A549 (cell line): ENCODE results near the gene LIG1. TPM values are rescaled to one million over a fixed set of nuclear protein-coding genes. Genes with fewer than 3 reads are reported as not detected.

ENCODE experiments used
- ATAC-seq, 2 experiments: fragments of 200-7000 bp in 1 of 2; fragments of >200 bp in 1 of 2; cut with Nextera tagmentation in 1 of 2; cut with Tn5 transposase in 1 of 2; 3 replicates each; pipeline versions ENCODE4 v1.8.0 to v1.9.1; 2018 to 2020; ENCODE audit warnings: mild to moderate bottlenecking in 1 of 2, moderate library complexity in 1 of 2
- CTCF ChIA-PET: fragments of 300-600 bp; sonication (Branson Sonifier 250); formaldehyde crosslinking; extraction: SDS; loops from one replicate; lab custom pipeline; 2021; ENCODE audit warnings: antibody characterized with exemption, inconsistent platforms; lab: Yijun Ruan, JAX
- POLR2A ChIA-PET: fragments of 350-600 bp; formaldehyde crosslinking; extraction: SDS; loops from one replicate; lab custom pipeline; 2021; ENCODE audit warnings: antibody characterized with exemption, inconsistent platforms; lab: Yijun Ruan, JAX
- DNase-seq, 2 experiments: peaks; one replicate each; pipeline versions ENCODE4 v3.0.0 to v3.0.0-alpha.2; 2011 to 2016; ENCODE audit warnings: low read depth in 1 of 2, low spot score in 1 of 2
- FAIRE-seq: peaks from 2 replicates; lab custom pipeline; 2011; peaks lifted over from hg19 to GRCh38; lab: Jason Lieb, UNC
- H3K27ac ChIP-seq, 2 experiments: fragments of >200 bp; sonication (Bioruptor Twin); formaldehyde crosslinking; 3 replicates each; pipeline ENCODE4 v1.5.1; 2016 to 2017
- H3K4me1 ChIP-seq: fragments of >200 bp; sonication (Bioruptor Twin); formaldehyde crosslinking; 3 replicates; pipeline ENCODE4 v1.6.1; 2016
- H3K4me2 ChIP-seq: fragments of >200 bp; sonication (Bioruptor Twin); formaldehyde crosslinking; 3 replicates; pipeline ENCODE4 v1.6.1; 2016
- H3K4me3 ChIP-seq: fragments of >200 bp; sonication (Bioruptor Twin); formaldehyde crosslinking; 3 replicates; pipeline ENCODE4 v1.5.1; 2016
- H3K9me3 ChIP-seq: fragments of >200 bp; sonication (Bioruptor Twin); formaldehyde crosslinking; 3 replicates; pipeline ENCODE4 v1.6.1; 2016
- CBX2 ChIP-seq: fragments of 200-600 bp; sonication (generic); IDR thresholded peaks from 2 replicates; pipeline ENCODE4 v1.6.1; 2016; ENCODE audit warnings: low read depth, mild to moderate bottlenecking, borderline replicate concordance
- CHD2 ChIP-seq: fragments of 150-350 bp; IDR thresholded peaks from 2 replicates; pipeline ENCODE4 v1.6.1; 2014; ENCODE audit warnings: low read length; ENCODE audit not compliant: partially characterized antibody
- EHF ChIP-seq: fragments of 250-450 bp; sonication (Bioruptor Pico); IDR thresholded peaks from 2 replicates; pipeline ENCODE4 v1.5.0; 2020; ENCODE audit warnings: mild to moderate bottlenecking
- EHMT2 ChIP-seq: fragments of 200-600 bp; sonication (generic); IDR thresholded peaks from 2 replicates; pipeline ENCODE4 v1.6.1; 2016; ENCODE audit warnings: antibody characterized with exemption, low read depth, mild to moderate bottlenecking, moderate library complexity
- FOSL2 ChIP-seq, 2 experiments: fragments of 450-650 bp in 1 of 2; fragments of >200 bp in 1 of 2; sonication (Bioruptor Twin) in 1 of 2; formaldehyde crosslinking; IDR thresholded peaks; 2 replicates each; pipeline versions ENCODE4 v1.5.0 to v1.6.1; 2016 to 2020; ENCODE audit warnings: mild to moderate bottlenecking in 1 of 2, moderate library complexity in 1 of 2
- HOXB13 ChIP-seq: fragments of 250-450 bp; sonication (Bioruptor Pico); IDR thresholded peaks from 2 replicates; pipeline ENCODE4 v1.5.0; 2020; ENCODE audit warnings: low read depth, mild to moderate bottlenecking, moderate library complexity
- HOXB5 ChIP-seq: fragments of 250-450 bp; sonication (Bioruptor Pico); IDR thresholded peaks from 2 replicates; pipeline ENCODE4 v1.5.0; 2020; ENCODE audit warnings: mild to moderate bottlenecking, moderate library complexity
- KDM5A ChIP-seq: fragments of 200-600 bp; sonication (generic); IDR thresholded peaks from 2 replicates; pipeline ENCODE4 v1.6.1; 2016; ENCODE audit warnings: antibody characterized with exemption, mild to moderate bottlenecking
- MAZ ChIP-seq: fragments of 150-350 bp; IDR thresholded peaks from 2 replicates; pipeline ENCODE4 v1.6.1; 2014; ENCODE audit warnings: antibody characterized with exemption, low read depth, low read length, borderline replicate concordance
- MYC ChIP-seq: IDR thresholded peaks from 2 replicates; pipeline ENCODE4 v1.6.1; 2012; ENCODE audit warnings: mild to moderate bottlenecking, inconsistent platforms, low read length, improper control_type of control experiment, borderline replicate concordance
- NFE2L2 ChIP-seq: fragments of 150-350 bp; conservative IDR thresholded peaks from 2 replicates; pipeline ENCODE4 v1.6.1; 2014; ENCODE audit warnings: low read length
- POLR2A ChIP-seq: IDR thresholded peaks from 2 replicates; pipeline ENCODE4 v1.6.1; 2012; ENCODE audit warnings: mild to moderate bottlenecking, low read length
- POLR2AphosphoS2 ChIP-seq: conservative IDR thresholded peaks from 2 replicates; pipeline ENCODE4 v1.6.1; 2012; ENCODE audit warnings: low read length, improper control_type of control experiment, inconsistent platforms
- RARB ChIP-seq: fragments of 250-450 bp; sonication (Bioruptor Pico); IDR thresholded peaks from 2 replicates; pipeline ENCODE4 v1.8.0; 2021; ENCODE audit warnings: mild to moderate bottlenecking, moderate library complexity
- TP53 ChIP-seq: fragments of 250-450 bp; sonication (Bioruptor Pico); IDR thresholded peaks from 2 replicates; pipeline ENCODE4 v1.5.0; 2021; ENCODE audit warnings: mild to moderate bottlenecking, moderate library complexity
- WGBS: methylation state at CpG from one replicate; pipeline ENCODE4 v1.1.6; 2017; ENCODE audit errors: missing lambda C conversion rate; 5-methylcytosine and 5-hydroxymethylcytosine counted together
- polyA plus RNA-seq, 4 experiments: library from polyadenylated mRNA; depleted of rRNA in 3 of 4; stranded (reverse); fragments of >200 nt; fragmentation: RNase III in 1 of 4; extraction: RNeasy Plus Mini Kit Qiagen cat#74134 plus additional on column Dnase treatment in 1 of 4; gene quantifications; 2 replicates in 3 of 4; 3 replicates in 1 of 4; pipeline ENCODE4 v1.2.3, GENCODE V29; 2011 to 2017
- TF ChIP-seq, protein P1 (sequence below): fragments of 150-350 bp; IDR thresholded peaks from 2 replicates; pipeline ENCODE4 v1.6.1; 2014; ENCODE audit warnings: low read depth, mild to moderate bottlenecking, low read length
- TF ChIP-seq, protein P2 (sequence below): fragments of 450-650 bp; IDR thresholded peaks from 2 replicates; pipeline ENCODE4 v1.6.1; 2014; ENCODE audit warnings: antibody characterized with exemption

LIG1 gene
- polyA plus RNA-seq, 2 of the 4 experiments (the other 2 are of a cell fraction): 54.9 to 101 TPM

DNA sequence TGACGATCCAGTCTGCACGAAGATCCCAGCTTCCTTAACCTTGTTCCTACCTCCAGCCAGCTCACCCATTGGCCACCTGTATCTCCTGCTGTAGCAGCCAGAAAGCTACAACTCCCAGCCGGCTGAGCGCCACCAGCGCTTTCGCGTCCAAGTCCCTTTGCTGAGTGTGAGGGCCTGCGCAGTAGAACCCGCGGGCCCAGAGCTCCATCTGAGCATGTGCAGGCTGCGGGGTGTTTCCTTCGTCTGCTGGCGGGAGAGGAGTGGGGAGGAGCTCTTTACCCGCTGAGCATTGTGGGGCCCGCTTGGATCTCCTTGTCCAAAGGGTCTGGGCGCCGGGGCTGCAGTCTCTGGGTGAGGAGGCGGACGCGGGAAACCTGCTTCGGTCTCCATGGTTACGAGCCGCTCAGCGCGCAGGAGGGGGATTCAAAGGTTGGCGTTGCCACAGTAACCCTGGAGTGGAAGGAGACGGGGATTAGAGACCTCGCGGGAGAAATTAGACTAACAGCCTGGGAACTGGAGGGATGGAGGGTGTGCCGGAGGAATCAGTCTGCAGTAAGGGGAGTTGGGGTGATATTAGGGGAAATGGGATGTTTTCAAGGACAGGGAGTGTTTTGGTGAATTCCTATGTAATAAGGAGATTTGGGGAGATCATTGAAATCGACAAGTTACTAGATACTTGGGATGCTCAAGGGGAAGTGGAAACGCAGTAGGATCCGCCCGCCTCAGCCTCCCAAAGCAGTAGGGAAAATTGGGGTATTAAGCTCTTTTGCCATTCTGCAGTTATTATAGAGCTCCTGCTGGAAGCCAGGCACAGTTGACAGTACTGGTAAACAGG, 33.9 kb upstream of the LIG1 start (continued):
- TF ChIP-seq, protein P1, sequence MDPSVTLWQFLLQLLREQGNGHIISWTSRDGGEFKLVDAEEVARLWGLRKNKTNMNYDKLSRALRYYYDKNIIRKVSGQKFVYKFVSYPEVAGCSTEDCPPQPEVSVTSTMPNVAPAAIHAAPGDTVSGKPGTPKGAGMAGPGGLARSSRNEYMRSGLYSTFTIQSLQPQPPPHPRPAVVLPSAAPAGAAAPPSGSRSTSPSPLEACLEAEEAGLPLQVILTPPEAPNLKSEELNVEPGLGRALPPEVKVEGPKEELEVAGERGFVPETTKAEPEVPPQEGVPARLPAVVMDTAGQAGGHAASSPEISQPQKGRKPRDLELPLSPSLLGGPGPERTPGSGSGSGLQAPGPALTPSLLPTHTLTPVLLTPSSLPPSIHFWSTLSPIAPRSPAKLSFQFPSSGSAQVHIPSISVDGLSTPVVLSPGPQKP: no peak
- TF ChIP-seq POLR2A (peak; percentile 81), EHF (no peak), MAZ (0 out of 2 replicates have a peak, but pooled peaks have one; percentile 10), MYC (no peak), TP53 (CRISPR knock-in tag) (0 out of 2 replicates have a peak, but pooled peaks have one; percentile 49), HOXB5 (CRISPR knock-in tag) (0 out of 2 replicates have a peak, but pooled peaks have one; percentile 16), CHD2 (peak; percentile 51)
- TF ChIP-seq, protein P2, sequence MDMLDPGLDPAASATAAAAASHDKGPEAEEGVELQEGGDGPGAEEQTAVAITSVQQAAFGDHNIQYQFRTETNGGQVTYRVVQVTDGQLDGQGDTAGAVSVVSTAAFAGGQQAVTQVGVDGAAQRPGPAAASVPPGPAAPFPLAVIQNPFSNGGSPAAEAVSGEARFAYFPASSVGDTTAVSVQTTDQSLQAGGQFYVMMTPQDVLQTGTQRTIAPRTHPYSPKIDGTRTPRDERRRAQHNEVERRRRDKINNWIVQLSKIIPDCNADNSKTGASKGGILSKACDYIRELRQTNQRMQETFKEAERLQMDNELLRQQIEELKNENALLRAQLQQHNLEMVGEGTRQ: 0 out of 2 replicates have a peak, but pooled peaks have one; percentile 15

DNA sequence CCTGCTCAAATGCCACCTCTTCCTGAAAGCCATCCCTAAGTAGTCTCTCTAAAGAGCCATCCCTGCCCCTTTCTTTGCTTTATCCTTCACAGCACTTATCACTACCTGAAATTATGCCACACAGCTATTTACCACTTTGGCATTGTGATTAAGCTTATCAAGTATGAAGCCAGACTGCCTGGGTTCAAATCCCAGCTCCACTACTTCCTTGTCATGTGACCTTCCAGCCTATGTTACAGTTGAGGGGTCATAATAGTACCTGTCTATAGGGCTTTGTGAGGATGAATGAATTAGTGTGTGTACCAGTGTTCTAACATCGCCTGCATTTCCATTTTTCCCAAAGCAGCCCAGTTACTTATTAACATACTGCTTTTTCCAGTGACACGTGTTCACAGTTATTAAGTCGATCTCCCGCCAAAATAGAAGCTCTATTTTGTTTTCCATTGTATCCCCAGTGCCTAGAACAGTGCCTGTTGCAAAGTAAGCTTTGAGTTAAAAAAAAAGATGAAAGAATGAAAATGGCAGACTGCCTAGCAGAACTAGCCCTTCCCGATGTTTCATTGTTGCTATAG, 33.2 kb upstream of the LIG1 start:
- peak overlapping the region; percentile 80 for H3K4me2 ChIP-seq
- peak overlapping the region; percentile 71 for H3K4me3 ChIP-seq
- DNase-seq (peak in 1 of 2 experiments; percentile 62), FAIRE-seq (peak; percentile 63), ATAC-seq (no peak)
- POLR2A ChIA-PET: interaction anchor here (0.6 to 2.1 kb wide), 23 partner anchors 8 to 1065 kb away, joined by 3 to 17 read pairs (median 4); partner anchors contain the start of genes CARD8 and PLA2G4C
- H3K4me1 ChIP-seq: peaks cover 9% of the 10 kb centered on the region; the same call in 2 of the 3 replicates
- no peaks in the 10 kb centered on the region for H3K9me3 ChIP-seq
- peak overlapping the region; percentile 85 to 90 for H3K27ac ChIP-seq
- WGBS: under 1% methylated on average over 5 of the region's 5 CpGs
- TF ChIP-seq, protein P2: peak; percentile 80
- TF ChIP-seq HOXB13 (CRISPR knock-in tag) (0 out of 2 replicates have a peak, but pooled peaks have one; percentile 26), EHMT2 (no peak)
- CTCF ChIA-PET: interaction anchor here (0.6 to 8.4 kb wide), 11 partner anchors 9 to 240 kb away, joined by 3 to 34 read pairs (median 6); partner anchors contain the start of gene PLA2G4C

DNA sequence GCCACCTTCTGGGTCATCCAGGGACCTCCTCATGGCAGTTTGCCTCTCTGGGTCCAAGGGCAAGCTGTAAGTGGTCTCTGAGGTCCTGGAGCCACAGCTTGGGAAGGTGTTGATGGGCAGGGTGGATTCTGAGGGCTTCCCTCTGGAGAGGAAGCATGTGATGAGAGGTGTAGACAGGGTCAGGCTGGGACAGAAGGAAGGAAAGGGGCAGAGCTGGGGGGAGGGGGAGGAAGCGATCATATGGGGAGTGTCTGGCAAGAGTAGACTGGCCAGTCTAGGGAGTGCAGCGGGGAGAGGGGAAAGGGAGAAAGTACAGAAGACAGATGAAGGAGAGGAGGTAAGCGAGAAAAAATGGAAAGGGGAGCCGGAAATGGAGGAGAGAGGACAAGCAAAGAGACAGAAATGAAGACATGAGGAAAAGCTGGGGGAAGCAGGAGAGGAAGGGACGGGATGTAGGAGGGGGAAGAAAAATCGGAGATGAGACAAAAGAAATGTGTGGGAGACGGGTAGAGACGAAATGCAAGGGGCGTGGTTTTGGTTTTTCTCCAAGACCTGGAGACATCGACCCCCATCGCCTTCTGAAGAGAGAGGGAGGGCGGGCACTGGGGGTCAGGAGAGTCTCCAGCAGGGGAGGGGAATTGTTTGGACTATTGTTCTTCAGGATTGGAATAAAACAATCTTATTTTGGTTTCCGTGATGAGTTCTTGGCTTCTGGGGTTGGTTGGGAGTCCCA, 27.0 kb upstream of the LIG1 start:
- DNase-seq (no peak), ATAC-seq (peak; percentile 35 to 47; a peak in 4 of 6 replicates), FAIRE-seq (no peak)
- H3K4me2 ChIP-seq: no peak overlapping the region
- H3K27ac ChIP-seq: no peak overlapping the region
- no peaks in the 10 kb centered on the region for H3K9me3 ChIP-seq
- no peak for TF ChIP-seq CHD2
- TF ChIP-seq, protein P1: no peak
- TF ChIP-seq CBX2: no peak
- TF ChIP-seq RARB (CRISPR knock-in tag): no peak
- no peak for TF ChIP-seq KDM5A
- TF ChIP-seq POLR2AphosphoS2: 0 out of 2 replicates have a peak, but pooled peaks have one; percentile 55
- no peak for TF ChIP-seq FOSL2 (IDR thresholded peaks at IDR 0.05)
- TF ChIP-seq FOSL2 (CRISPR knock-in tag; IDR thresholded peaks at IDR 0.05): no peak
- TF ChIP-seq NFE2L2: no peak
- H3K4me3 ChIP-seq: no peak overlapping the region
- WGBS: 87% methylated on average over 13 of the region's 13 CpGs
- no peaks in the 10 kb centered on the region for H3K4me1 ChIP-seq
- ChIA-PET CTCF (interaction anchor here (0.6 to 1.4 kb wide), 6 partner anchors 22 to 70 kb away, joined by 3 to 5 read pairs (median 3); partner anchors contain the start of gene ZSWIM9), POLR2A (interaction anchor here (0.5 to 0.6 kb wide), 2 partner anchors 11 to 36 kb away, joined by 3 to 5 read pairs; no protein-coding TSS in a partner anchor)
